H9 (cell line): ENCODE data around the gene ZBTB38. TPM values are rescaled to one million over a fixed set of nuclear protein-coding genes. Genes with fewer than 3 reads are reported as not detected.

Experiments used
- DNase-seq: peaks from one replicate; pipeline ENCODE4 v3.0.0-alpha.2; 2017
- H2AFZ ChIP-seq: one replicate; pipeline ENCODE4 v1.6.1; 2013; ENCODE audit warnings: mild to moderate bottlenecking, low read length, control low read depth, moderate library complexity
- H2AK5ac ChIP-seq: 2 replicates; pipeline ENCODE4 v1.6.1; 2013; ENCODE audit warnings: low read length, control low read depth, mixed read lengths; ENCODE audit not compliant: insufficient read length
- H2BK120ac ChIP-seq: one replicate; pipeline ENCODE4 v1.6.1; 2013; ENCODE audit warnings: low read depth, mild to moderate bottlenecking, low read length, control low read depth, inconsistent platforms; ENCODE audit not compliant: poor library complexity, severe bottlenecking
- H2BK12ac ChIP-seq: 2 replicates; pipeline ENCODE4 v1.6.1; 2013; ENCODE audit warnings: low read length, control low read depth, mixed read lengths, low read depth; ENCODE audit not compliant: insufficient read length
- H2BK15ac ChIP-seq: 2 replicates; pipeline ENCODE4 v1.6.1; 2013; ENCODE audit warnings: low read depth, low read length, control low read depth
- H2BK20ac ChIP-seq: one replicate; pipeline ENCODE4 v1.6.1; 2013; ENCODE audit warnings: low read depth, mild to moderate bottlenecking, low read length, control low read depth, inconsistent platforms; ENCODE audit not compliant: poor library complexity, severe bottlenecking
- H2BK5ac ChIP-seq: 2 replicates; pipeline ENCODE4 v1.6.1; 2013; ENCODE audit warnings: low read length, control low read depth, mixed read lengths; ENCODE audit not compliant: insufficient read length
- H3K14ac ChIP-seq: 2 replicates; pipeline ENCODE4 v1.6.1; 2013; ENCODE audit warnings: low read length, control low read depth; ENCODE audit not compliant: insufficient read depth
- H3K18ac ChIP-seq: 2 replicates; pipeline ENCODE4 v1.6.1; 2013; ENCODE audit warnings: low read depth, mild to moderate bottlenecking, mixed read lengths, low read length, control low read depth; ENCODE audit not compliant: insufficient read length
- H3K23ac ChIP-seq: 2 replicates; pipeline ENCODE4 v1.6.1; 2013; ENCODE audit warnings: low read length, control low read depth, mixed read lengths, low read depth; ENCODE audit not compliant: insufficient read length
- H3K23me2 ChIP-seq: 2 replicates; pipeline ENCODE4 v1.6.1; 2013; ENCODE audit warnings: low read depth, mild to moderate bottlenecking, mixed read lengths, low read length, control low read depth; ENCODE audit not compliant: insufficient read length, poor library complexity, severe bottlenecking
- H3K27ac ChIP-seq: 2 replicates; pipeline ENCODE4 v1.5.1; 2013; ENCODE audit warnings: low read length, control low read depth, mixed read lengths, low read depth; ENCODE audit not compliant: insufficient read length
- H3K27me3 ChIP-seq: 2 replicates; pipeline ENCODE4 v1.6.1; 2013; ENCODE audit warnings: low read length, control low read depth, inconsistent platforms; ENCODE audit not compliant: insufficient read depth
- H3K4ac ChIP-seq: 2 replicates; pipeline ENCODE4 v1.6.1; 2013; ENCODE audit warnings: low read depth, mild to moderate bottlenecking, control low read depth, inconsistent platforms, low read length, moderate library complexity
- H3K4me1 ChIP-seq: 2 replicates; pipeline ENCODE4 v1.6.1; 2013; ENCODE audit warnings: low read length, control low read depth, inconsistent platforms; ENCODE audit not compliant: insufficient read depth
- H3K4me2 ChIP-seq: 2 replicates; pipeline ENCODE4 v1.6.1; 2013; ENCODE audit warnings: low read length, control low read depth, mixed read lengths; ENCODE audit not compliant: insufficient read length, insufficient read depth
- H3K56ac ChIP-seq: 2 replicates; pipeline ENCODE4 v1.6.1; 2013; ENCODE audit warnings: low read depth, mild to moderate bottlenecking, mixed read lengths, low read length, control low read depth; ENCODE audit not compliant: insufficient read length
- H3K79me1 ChIP-seq: 2 replicates; pipeline ENCODE4 v1.6.1; 2013; ENCODE audit warnings: low read depth, mild to moderate bottlenecking, moderate library complexity, low read length, control low read depth, inconsistent platforms; ENCODE audit not compliant: insufficient read depth, poor library complexity, severe bottlenecking
- H3K79me2 ChIP-seq: 2 replicates; pipeline ENCODE4 v1.6.1; 2013; ENCODE audit warnings: low read length, control low read depth, inconsistent platforms; ENCODE audit not compliant: insufficient read depth
- H3K9ac ChIP-seq: 2 replicates; pipeline ENCODE4 v1.6.1; 2013; ENCODE audit warnings: low read length, control low read depth, mixed read lengths; ENCODE audit not compliant: insufficient read length; ENCODE audit errors: extremely low read depth
- H3K9me3 ChIP-seq: one replicate; pipeline ENCODE4 v1.6.1; 2013; ENCODE audit warnings: low read depth, low read length, inconsistent platforms; ENCODE audit not compliant: control insufficient read depth
- H3T11ph ChIP-seq: one replicate; pipeline ENCODE4 v1.6.1; 2013; ENCODE audit warnings: mild to moderate bottlenecking, low read length, control low read depth, inconsistent platforms
- H4K20me1 ChIP-seq: one replicate; pipeline ENCODE4 v1.6.1; 2013; ENCODE audit not compliant: control insufficient read depth, insufficient read length, insufficient read depth
- H4K5ac ChIP-seq: 2 replicates; pipeline ENCODE4 v1.6.1; 2013; ENCODE audit warnings: low read depth, mild to moderate bottlenecking, mixed read lengths, low read length, control low read depth; ENCODE audit not compliant: insufficient read length
- H4K8ac ChIP-seq: replicated peaks from 2 replicates; pipeline ENCODE4 v1.6.1; 2013; ENCODE audit warnings: low read length, control low read depth, mixed read lengths, low read depth; ENCODE audit not compliant: insufficient read length
- H4K91ac ChIP-seq: 2 replicates; pipeline ENCODE4 v1.6.1; 2013; ENCODE audit warnings: low read depth, mild to moderate bottlenecking, moderate library complexity, mixed read lengths, low read length, control low read depth; ENCODE audit not compliant: insufficient read length
- H3K27ac Mint-ChIP-seq, 3 experiments: 2 replicates in 2 of 3; 3 replicates in 1 of 3; pipeline ENCODE4 v1.8.0; 2020 to 2021; ENCODE audit warnings: mixed read lengths in 3 of 3, mild to moderate bottlenecking in 1 of 3, moderate library complexity in 1 of 3
- H3K27me3 Mint-ChIP-seq: 2 replicates; pipeline ENCODE4 v1.8.0; 2021; ENCODE audit warnings: low read depth, mild to moderate bottlenecking, moderate library complexity, mixed read lengths
- H3K36me3 Mint-ChIP-seq, 3 experiments: 2 replicates in 2 of 3; 3 replicates in 1 of 3; pipeline ENCODE4 v1.8.0; 2020 to 2021; ENCODE audit warnings: low read depth in 3 of 3, mixed read lengths in 3 of 3; ENCODE audit not compliant: insufficient read depth in 1 of 3
- H3K4me1 Mint-ChIP-seq, 2 experiments: 2 replicates each; pipeline ENCODE4 v1.8.0; 2020; ENCODE audit warnings: mixed read lengths in 2 of 2
- H3K4me3 Mint-ChIP-seq, 2 experiments: 2 replicates in 1 of 2; 3 replicates in 1 of 2; pipeline ENCODE4 v1.8.0; 2020 to 2021; ENCODE audit warnings: mild to moderate bottlenecking in 2 of 2, mixed read lengths in 2 of 2, moderate library complexity in 1 of 2
- H3K9me3 Mint-ChIP-seq, 2 experiments: 2 replicates in 1 of 2; 3 replicates in 1 of 2; pipeline ENCODE4 v1.8.0; 2020; ENCODE audit warnings: mild to moderate bottlenecking in 2 of 2, mixed read lengths in 2 of 2, moderate library complexity in 1 of 2
- WGBS: extraction: QIAGEN DNeasy Blood & Tissue Kit; methylation state at CpG from one replicate; pipeline ENCODE4 v1.1.7; 2013; ENCODE audit warnings: missing lambda C conversion rate, low lambda C conversion rate, mixed read lengths; ENCODE audit not compliant: insufficient read length; ENCODE audit errors: extremely low coverage; 5-methylcytosine and 5-hydroxymethylcytosine counted together
- total RNA-seq: library from RNA; stranded (reverse); gene quantifications from 2 replicates; pipeline ENCODE4 v1.2.1, GENCODE V29; 2021
- TF ChIP-seq, protein P1 (sequence below): fragments of 200-600 bp; sonication (generic); conservative IDR thresholded peaks from 3 replicates; pipeline ENCODE4 v1.8.0; 2021; ENCODE audit warnings: antibody characterized with exemption, mild to moderate bottlenecking

ZBTB38 gene
- total RNA-seq, 1 experiment from 2014 or later: 14.6 TPM

DNA sequence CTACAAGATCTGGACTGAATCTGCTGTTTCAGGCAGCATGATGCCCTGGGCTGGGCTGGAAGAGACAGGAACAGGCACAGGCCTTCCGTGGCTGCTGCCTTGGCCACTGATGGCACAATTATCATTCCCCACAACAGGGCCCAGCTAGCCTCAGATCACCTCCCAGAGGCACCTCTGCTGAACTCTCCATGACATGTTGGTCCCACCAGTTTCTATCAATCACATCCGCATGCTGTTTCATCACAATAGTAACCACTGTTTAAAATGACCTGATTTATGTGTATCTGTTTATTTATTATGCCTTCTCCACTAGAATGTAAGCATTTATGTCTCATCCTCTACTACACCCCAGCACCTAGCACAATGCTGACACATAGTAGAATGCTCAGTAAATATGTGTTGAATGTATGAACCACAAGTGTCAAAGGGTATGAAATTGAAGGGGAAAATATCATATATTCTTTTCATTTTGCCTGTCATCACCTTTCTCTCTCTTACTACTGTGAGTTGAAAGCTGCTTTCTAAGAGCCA is 32.7 kb upstream of the ZBTB38 start:
- no peaks in the 10 kb centered on the region for H3K9me3 Mint-ChIP-seq

More for the DNA sequence above, 32.7 kb upstream of the ZBTB38 start:
- H3K79me1 ChIP-seq: no peaks in the 10 kb centered on the region
- no peaks in the 10 kb centered on the region; the same call in 1 of the 2 replicates for H3K27me3 Mint-ChIP-seq
- H3K27ac ChIP-seq: no peak overlapping the region
- no peak overlapping the region; a peak in 1 of 7 replicates for H3K27ac Mint-ChIP-seq
- no peak overlapping the region for H4K91ac ChIP-seq
- no peak overlapping the region for H3K4me2 ChIP-seq
- H2BK120ac ChIP-seq: no peak overlapping the region
- H3K56ac ChIP-seq: no peak overlapping the region
- no peak overlapping the region for H3K23ac ChIP-seq
- no peaks in the 10 kb centered on the region for H4K20me1 ChIP-seq
- TF ChIP-seq, protein P1, sequence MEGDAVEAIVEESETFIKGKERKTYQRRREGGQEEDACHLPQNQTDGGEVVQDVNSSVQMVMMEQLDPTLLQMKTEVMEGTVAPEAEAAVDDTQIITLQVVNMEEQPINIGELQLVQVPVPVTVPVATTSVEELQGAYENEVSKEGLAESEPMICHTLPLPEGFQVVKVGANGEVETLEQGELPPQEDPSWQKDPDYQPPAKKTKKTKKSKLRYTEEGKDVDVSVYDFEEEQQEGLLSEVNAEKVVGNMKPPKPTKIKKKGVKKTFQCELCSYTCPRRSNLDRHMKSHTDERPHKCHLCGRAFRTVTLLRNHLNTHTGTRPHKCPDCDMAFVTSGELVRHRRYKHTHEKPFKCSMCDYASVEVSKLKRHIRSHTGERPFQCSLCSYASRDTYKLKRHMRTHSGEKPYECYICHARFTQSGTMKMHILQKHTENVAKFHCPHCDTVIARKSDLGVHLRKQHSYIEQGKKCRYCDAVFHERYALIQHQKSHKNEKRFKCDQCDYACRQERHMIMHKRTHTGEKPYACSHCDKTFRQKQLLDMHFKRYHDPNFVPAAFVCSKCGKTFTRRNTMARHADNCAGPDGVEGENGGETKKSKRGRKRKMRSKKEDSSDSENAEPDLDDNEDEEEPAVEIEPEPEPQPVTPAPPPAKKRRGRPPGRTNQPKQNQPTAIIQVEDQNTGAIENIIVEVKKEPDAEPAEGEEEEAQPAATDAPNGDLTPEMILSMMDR: no peak
- no peak overlapping the region for H2AFZ ChIP-seq
- no peak overlapping the region for H3K9ac ChIP-seq
- H3K4ac ChIP-seq: no peak overlapping the region
- WGBS: no CpG with 5 or more reads among the region's 2 CpGs
- H4K5ac ChIP-seq: no peak overlapping the region
- H2BK20ac ChIP-seq: no peak overlapping the region
- no peak overlapping the region for H2AK5ac ChIP-seq
- H3K9me3 ChIP-seq: no peaks in the 10 kb centered on the region
- H2BK5ac ChIP-seq: no peak overlapping the region
- no peaks in the 10 kb centered on the region for H3K36me3 Mint-ChIP-seq
- no peak overlapping the region for H3T11ph ChIP-seq
- H2BK12ac ChIP-seq: no peak overlapping the region
- H4K8ac ChIP-seq: no peak overlapping the region
- no peak overlapping the region for H3K4me3 Mint-ChIP-seq
- H3K79me2 ChIP-seq: no peaks in the 10 kb centered on the region
- no peaks in the 10 kb centered on the region; the same call in 1 of the 2 replicates for H3K4me1 ChIP-seq
- peaks cover 8% of the 10 kb centered on the region in 2 experiments for H3K4me1 Mint-ChIP-seq
- H3K18ac ChIP-seq: no peak overlapping the region
- DNase-seq: no peak
- H3K14ac ChIP-seq: no peak overlapping the region
- H2BK15ac ChIP-seq: no peak overlapping the region
- H3K23me2 ChIP-seq: no peaks in the 10 kb centered on the region
- no peaks in the 10 kb centered on the region for H3K27me3 ChIP-seq
